GM19238 (cell line): ENCODE measurements around the gene WDR87.
A peak's percentile ranks its signal among the peaks of the same experiment; 100 is the strongest.
"Not testable (repeated sequence)": the region's sequence is repeated elsewhere in the genome, so short reads cannot be mapped to it uniquely, and the experiment has no call there.

Experiments used
- DNase-seq: peaks from one replicate; pipeline ENCODE4 v3.0.0; 2011; ENCODE audit warnings: low spot score; ENCODE audit not compliant: insufficient read length

Gene WDR87

GRCh38 chr19:37931881-37932655, 25.7 kb upstream of the WDR87 start:
- no peak for DNase-seq

- no peak for DNase-seq
These were observed 24.0 kb upstream of the WDR87 start for GRCh38 chr19:37930416-37930815.

- DNase-seq = no peak
These were observed 23.0 kb upstream of the WDR87 start for GRCh38 chr19:37929355-37929923.

GRCh38 chr19:37928527-37929286, 22.3 kb upstream of the WDR87 start:
- peak; percentile 56 for DNase-seq

GRCh38 chr19:37926711-37927110, 20.3 kb upstream of the WDR87 start:
- DNase-seq = no peak

- no peak for DNase-seq
These were observed 19.9 kb upstream of the WDR87 start for GRCh38 chr19:37926255-37926654.

GRCh38 chr19:37925212-37925611, 18.8 kb upstream of the WDR87 start:
- no peak for DNase-seq

GRCh38 chr19:37924573-37924972, 18.2 kb upstream of the WDR87 start:
- DNase-seq = not testable (repeated sequence)

GRCh38 chr19:37920591-37921450, 14.4 kb upstream of the WDR87 start:
- no peak for DNase-seq

GRCh38 chr19:37914908-37915307, 8.5 kb upstream of the WDR87 start:
- peak; percentile 58 for DNase-seq

GRCh38 chr19:37909661-37910199, 3.3 kb upstream of the WDR87 start:
- no peak for DNase-seq

- no peak for DNase-seq
These were observed 1.5 kb upstream of the WDR87 start for GRCh38 chr19:37907735-37908455.

- DNase-seq = peak; percentile 85
These were observed 708 bp upstream of the WDR87 start, which contains the start of gene SIPA1L3 for GRCh38 chr19:37906869-37907734. Gene SIPA1L3 (plus strand): TSS chr19:37907208. CDS start chr19:38081566, 174,358 bp downstream.

- DNase-seq = no peak
These were observed 3.3 kb downstream of the WDR87 start for GRCh38 chr19:37903096-37903495.

GRCh38 chr19:37902668-37903067, 3.7 kb downstream of the WDR87 start:
- DNase-seq = peak; percentile 70

GRCh38 chr19:37899966-37900365, 6.4 kb downstream of the WDR87 start:
- no peak for DNase-seq

- no peak for DNase-seq
These were observed 6.9 kb downstream of the WDR87 start for GRCh38 chr19:37899453-37899852.

GRCh38 chr19:37896180-37896579, 10.2 kb downstream of the WDR87 start:
- DNase-seq = no peak

- no peak for DNase-seq
These were observed 12.4 kb downstream of the WDR87 start for GRCh38 chr19:37893845-37894575.
